Measurements from ENCODE around the gene PMEPA1. TPM values are rescaled to one million over a fixed set of nuclear protein-coding genes. Genes with fewer than 3 reads are reported as not detected.

PMEPA1 gene
- total and polyA plus RNA-seq, 7 donors = 3.6 to 23.3 (median 6.5) TPM

DNA sequence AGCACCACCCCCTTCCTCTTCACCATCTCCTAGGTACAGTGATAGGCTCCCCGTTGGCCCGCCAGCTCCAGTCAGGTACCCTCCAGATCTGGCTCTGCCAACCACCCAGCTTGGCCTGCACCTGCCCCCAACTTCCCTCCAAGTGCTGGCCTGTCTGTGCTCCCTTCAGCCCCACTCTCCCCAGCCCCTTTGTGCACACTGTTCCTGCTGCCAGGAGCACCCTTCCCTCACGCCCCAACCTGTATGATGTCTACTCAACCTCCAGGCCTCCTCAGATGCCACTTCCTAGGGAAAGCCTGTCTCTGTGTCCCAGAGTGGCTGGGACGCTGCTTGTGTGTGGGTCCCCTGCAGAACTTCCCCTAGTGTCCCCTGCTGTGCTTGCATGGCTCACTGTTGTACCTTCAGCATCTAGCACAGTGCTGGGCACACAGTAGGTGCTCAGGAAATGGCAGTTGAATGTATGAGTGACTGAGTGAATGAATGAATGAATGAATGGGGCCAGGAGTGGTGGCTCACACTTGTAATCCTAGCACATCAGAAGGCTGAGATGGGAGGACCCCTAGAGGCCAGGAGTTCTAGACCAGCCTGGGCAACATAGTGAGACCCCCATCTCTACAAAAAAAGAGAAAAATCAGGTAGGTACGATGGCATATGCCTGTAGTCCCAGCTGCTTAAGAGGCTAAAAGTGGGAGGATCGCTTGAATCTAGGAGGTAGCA lies 92.6 kb downstream of the PMEPA1 start:
- peaks cover 0 to 20% (median 0%) of the 10 kb centered on the region in 3 donors for H3K27me3 ChIP-seq
- no peak for TF ChIP-seq EP300 (IDR thresholded peaks at IDR 0.05)
- TF ChIP-seq CTCF (IDR thresholded peaks at IDR 0.05) = no peak
- no peak for TF ChIP-seq POLR2AphosphoS5 (IDR thresholded peaks at IDR 0.05)
- no peak for TF ChIP-seq POLR2A (IDR thresholded peaks at IDR 0.05)
- H3K36me3 ChIP-seq = no peaks in the 10 kb centered on the region
- H3K27ac ChIP-seq = no peak overlapping the region
- intact Hi-C loops (cut with DNase I) = no loop called here
- H3K4me3 ChIP-seq = no peak overlapping the region
- DNase-seq = no peak
- H3K4me1 ChIP-seq = no peaks in the 10 kb centered on the region
- WGBS, 2 donors = 89 to 93% methylated on average over 6 of the region's 6 CpGs
- no peaks in the 10 kb centered on the region for H3K9me3 ChIP-seq

DNA sequence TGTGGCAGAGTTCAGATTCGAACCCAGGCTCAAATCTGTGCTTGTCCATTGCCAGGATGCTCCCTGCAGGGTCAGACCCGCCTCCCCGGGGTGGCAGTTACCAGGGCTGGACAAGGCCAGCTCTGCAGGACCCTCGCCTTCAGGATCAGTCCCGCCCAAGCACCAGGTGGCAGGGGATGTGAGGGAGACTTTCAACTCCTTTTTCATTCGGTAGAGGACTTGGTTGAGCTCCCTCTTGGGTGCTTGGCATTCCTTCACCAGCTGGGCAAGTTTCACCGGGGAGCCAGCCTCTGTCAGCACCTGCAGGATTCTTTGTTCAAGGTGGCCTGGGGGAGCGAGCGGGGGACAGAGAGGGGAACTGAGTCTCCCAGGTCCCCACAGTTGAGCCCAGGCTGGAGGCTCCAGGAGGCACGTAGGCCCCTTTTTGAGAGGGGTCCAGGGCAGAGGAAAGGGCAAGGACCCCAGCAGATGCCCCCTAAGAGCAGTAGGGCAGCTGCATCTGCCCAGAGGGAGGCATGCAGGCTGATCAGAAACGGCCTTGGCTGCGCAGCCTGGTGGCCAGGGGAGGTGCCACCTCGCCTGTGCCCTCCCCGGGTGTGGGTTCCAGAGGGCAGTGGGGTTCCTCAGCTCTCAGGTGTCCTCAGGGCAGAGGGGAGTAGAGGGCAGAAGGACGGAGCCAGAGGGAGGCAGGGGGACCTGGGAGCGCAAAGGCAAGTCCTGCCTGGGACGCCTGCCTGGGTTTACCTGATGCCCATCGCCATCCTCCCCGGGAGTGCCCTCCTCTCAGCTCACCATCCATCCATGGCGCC lies 93.5 kb downstream of the PMEPA1 start:
- WGBS, 2 donors = 91 to 93% methylated on average over 20 of the region's 20 CpGs
- intact Hi-C loops (cut with DNase I) = no loop called here
- Histone ChIP-seq H3K27ac (no peak overlapping the region), H3K27me3 (peaks cover 0 to 12% (median 0%) of the 10 kb centered on the region in 3 donors), H3K4me3 (no peak overlapping the region), H3K36me3 (no peaks in the 10 kb centered on the region), H3K9me3 (no peaks in the 10 kb centered on the region), H3K4me1 (no peaks in the 10 kb centered on the region)
- TF ChIP-seq POLR2A (IDR thresholded peaks at IDR 0.05) (no peak), CTCF (IDR thresholded peaks at IDR 0.05) (no peak), POLR2AphosphoS5 (IDR thresholded peaks at IDR 0.05) (no peak), EP300 (IDR thresholded peaks at IDR 0.05) (no peak)
- no peak for DNase-seq

- TF ChIP-seq POLR2A (IDR thresholded peaks at IDR 0.05) (no peak), POLR2AphosphoS5 (IDR thresholded peaks at IDR 0.05) (no peak), EP300 (IDR thresholded peaks at IDR 0.05) (no peak), CTCF (IDR thresholded peaks at IDR 0.05) (no peak)
- DNase-seq = no peak
- no peaks in the 10 kb centered on the region for H3K4me1 ChIP-seq
- H3K36me3 ChIP-seq = no peaks in the 10 kb centered on the region
- no peak overlapping the region for H3K27ac ChIP-seq
- H3K4me3 ChIP-seq = no peak overlapping the region
- 87 to 90% methylated on average over 8 of the region's 8 CpGs for WGBS, 2 donors
- intact Hi-C loops (cut with DNase I) = no loop called here
- H3K9me3 ChIP-seq = no peaks in the 10 kb centered on the region
- H3K27me3 ChIP-seq = peaks cover 0 to 7% (median 0%) of the 10 kb centered on the region in 3 donors
These were observed 94.4 kb downstream of the PMEPA1 start for GRCh38 chr20:57615445-57615811.

DNA sequence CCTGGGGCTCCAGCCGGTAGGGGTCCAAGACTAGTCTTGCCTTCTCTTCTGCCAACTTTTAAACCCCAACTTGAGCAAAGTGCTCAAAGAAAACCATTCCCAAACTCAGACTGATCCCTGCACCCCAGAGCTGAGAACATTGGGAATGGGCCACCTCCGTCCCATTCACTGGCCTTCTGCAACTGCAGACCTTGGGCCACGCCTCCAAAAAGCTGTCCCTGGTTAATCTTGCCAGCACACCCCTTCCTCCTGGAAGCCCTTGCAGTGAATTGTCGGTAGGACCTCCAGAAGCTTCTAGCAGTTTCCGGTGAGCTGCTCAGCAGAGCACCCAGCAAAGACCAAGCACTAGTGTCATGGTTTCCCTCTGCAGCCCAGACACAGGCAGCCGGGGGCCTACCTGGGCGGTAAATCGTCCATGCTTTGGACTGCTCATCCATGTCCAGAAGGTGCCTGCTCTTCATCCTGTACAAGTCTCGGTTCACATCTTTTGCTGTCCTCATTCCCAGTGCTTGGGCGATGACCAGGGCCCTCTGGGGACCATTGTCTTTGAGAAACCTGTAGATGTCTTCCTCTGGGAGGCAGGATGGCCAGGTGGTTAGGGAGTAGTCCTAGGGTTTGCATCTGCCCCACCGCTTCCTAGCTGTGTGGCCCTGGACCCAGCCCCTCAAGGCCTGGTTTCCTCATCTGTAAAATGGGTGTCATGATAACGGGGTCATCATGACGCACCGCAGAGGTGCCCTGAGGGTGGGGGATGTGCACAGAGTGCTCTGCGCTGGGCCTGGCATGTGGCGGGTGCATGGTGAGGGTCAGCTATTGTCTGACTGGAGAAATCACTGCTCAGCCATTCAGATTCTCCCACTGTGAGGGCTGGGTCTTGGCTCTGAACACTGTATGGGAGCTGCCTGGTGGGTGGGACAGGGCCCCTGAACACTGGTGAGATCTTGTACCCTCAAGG lies 95.0 kb downstream of the PMEPA1 start:
- peaks cover 0 to 9% (median 0%) of the 10 kb centered on the region in 3 donors for H3K27me3 ChIP-seq
- no peaks in the 10 kb centered on the region for H3K36me3 ChIP-seq
- no peak overlapping the region for H3K4me3 ChIP-seq
- intact Hi-C loops (cut with DNase I) = no loop called here
- TF ChIP-seq CTCF (IDR thresholded peaks at IDR 0.05) (no peak), POLR2AphosphoS5 (IDR thresholded peaks at IDR 0.05) (no peak), POLR2A (IDR thresholded peaks at IDR 0.05) (no peak), EP300 (IDR thresholded peaks at IDR 0.05) (no peak)
- 96 to 97% methylated on average over 16 of the region's 16 CpGs for WGBS, 2 donors
- no peaks in the 10 kb centered on the region for H3K4me1 ChIP-seq
- DNase-seq = no peak
- H3K9me3 ChIP-seq = no peaks in the 10 kb centered on the region
- H3K27ac ChIP-seq = no peak overlapping the region
